ENCODE measurements around the gene PPP1R14D.

DNA sequence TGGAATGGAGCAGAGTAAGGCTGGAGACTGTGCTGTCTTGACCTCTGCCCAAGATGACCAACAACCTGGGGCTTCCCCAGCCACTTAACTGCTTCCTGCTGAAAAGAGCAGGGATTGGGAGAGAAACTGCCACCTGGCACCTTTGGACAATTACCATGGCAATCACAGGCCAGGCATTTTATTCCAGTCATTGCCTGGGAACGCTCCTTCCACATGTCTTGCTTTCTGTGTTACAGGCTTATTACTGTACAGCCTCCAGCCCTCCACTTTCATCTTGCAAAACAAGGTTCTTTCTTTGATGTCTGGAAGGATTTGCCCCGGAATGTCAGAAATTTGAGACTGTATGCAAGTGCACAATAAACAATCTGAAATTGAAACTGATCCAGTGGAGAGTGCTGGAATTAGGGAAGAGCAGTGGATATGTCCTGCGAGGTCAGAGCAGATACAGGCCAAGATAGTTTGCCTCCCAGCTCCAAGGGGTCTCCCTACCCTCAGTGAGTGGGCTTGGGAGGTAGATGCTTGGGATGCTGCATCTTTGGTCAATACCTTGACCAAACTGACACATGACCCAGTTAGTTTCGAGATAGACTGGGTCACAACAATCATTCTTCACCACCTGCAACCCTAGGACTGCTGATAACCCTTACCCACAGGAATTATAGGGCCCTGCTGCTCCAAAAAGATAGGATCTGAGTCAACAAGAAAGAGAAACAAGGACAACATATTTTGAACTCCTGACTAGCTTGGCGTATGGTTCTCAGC lies 2.7 kb downstream of the PPP1R14D start:
- TF ChIP-seq CTCF (IDR thresholded peaks at IDR 0.05) (no peak), POLR2A (IDR thresholded peaks at IDR 0.05) (no peak)

Data from ovary (tissue), 3 donors.